ENCODE measurements around the gene ECI1. TPM values are rescaled to one million over a fixed set of nuclear protein-coding genes. Genes with fewer than 3 reads are reported as not detected.
A peak's percentile ranks its signal among the peaks of the same experiment; 100 is the strongest.

Gene ECI1
- total RNA-seq, 3 donors from 2014 or later: 45.4 to 66.2 (median 63.8) TPM

GRCh38 chr16:2213817-2214718, 37.3 kb downstream of the ECI1 start:
- peaks cover 10 to 26% of the 10 kb centered on the region in 2 donors for H3K4me1 ChIP-seq
- no peaks in the 10 kb centered on the region for H3K27me3 ChIP-seq
- no peak for DNase-seq (ENCODE audit: low spot score in 2 of 2)
- intact Hi-C loops (cut with DNase I; ENCODE audit: low total_unique reads): no loop called here
- no peaks in the 10 kb centered on the region for H3K9me3 ChIP-seq
- peak overlapping the region; percentile 76 to 86 (median 86) for H3K4me3 ChIP-seq
- peak overlapping the region; percentile 52 to 76 for H3K27ac ChIP-seq
- TF ChIP-seq POLR2A (IDR thresholded peaks at IDR 0.05) (no peak), CTCF (IDR thresholded peaks at IDR 0.05) (no peak), POLR2AphosphoS5 (IDR thresholded peaks at IDR 0.05) (no peak)
- H3K36me3 ChIP-seq: no peaks in the 10 kb centered on the region

- TF ChIP-seq POLR2AphosphoS5 (IDR thresholded peaks at IDR 0.05): peak in 1 of 3 donors; percentile 39
- no peak for TF ChIP-seq POLR2A (IDR thresholded peaks at IDR 0.05)
- H3K4me1 ChIP-seq: peaks cover 10 to 26% of the 10 kb centered on the region in 2 donors
- peak overlapping the region; percentile 68 to 70 for H3K27ac ChIP-seq
- H3K9me3 ChIP-seq: no peaks in the 10 kb centered on the region
- peak overlapping the region in 2 of 3 donors; percentile 86 for H3K4me3 ChIP-seq
- DNase-seq (ENCODE audit: low spot score in 2 of 2): peak; percentile 85
- H3K36me3 ChIP-seq: no peaks in the 10 kb centered on the region
- H3K27me3 ChIP-seq: no peaks in the 10 kb centered on the region
- intact Hi-C loops (cut with DNase I; ENCODE audit: low total_unique reads): no loop called here
Observed at GRCh38 chr16:2212362-2213324, 38.7 kb downstream of the ECI1 start.

- intact Hi-C loops (cut with DNase I; ENCODE audit: low total_unique reads): no loop called here
- Histone ChIP-seq H3K27me3 (no peaks in the 10 kb centered on the region), H3K4me3 (peak overlapping the region in 2 of 3 donors; percentile 86), H3K36me3 (no peaks in the 10 kb centered on the region), H3K27ac (peak overlapping the region; percentile 68 to 70), H3K9me3 (no peaks in the 10 kb centered on the region), H3K4me1 (peaks cover 10 to 26% of the 10 kb centered on the region in 2 donors)
- DNase-seq (ENCODE audit: low spot score in 2 of 2): no peak
- no peak for TF ChIP-seq POLR2A (IDR thresholded peaks at IDR 0.05)
Observed at GRCh38 chr16:2211923-2212347, 39.5 kb downstream of the ECI1 start.

- DNase-seq (ENCODE audit: low spot score in 2 of 2): no peak
- Histone ChIP-seq H3K27me3 (no peaks in the 10 kb centered on the region), H3K36me3 (no peaks in the 10 kb centered on the region), H3K9me3 (no peaks in the 10 kb centered on the region), H3K27ac (peak within 1 kb of the TSS; percentile 68 to 70), H3K4me1 (peaks cover 18 to 36% of the 10 kb centered on the region in 2 donors), H3K4me3 (no peak within 1 kb of the TSS)
- no peak for TF ChIP-seq POLR2AphosphoS5 (IDR thresholded peaks at IDR 0.05)
- TF ChIP-seq POLR2A (IDR thresholded peaks at IDR 0.05): no peak
- TF ChIP-seq CTCF (IDR thresholded peaks at IDR 0.05): no peak
- intact Hi-C loops (cut with DNase I; ENCODE audit: low total_unique reads): no loop called here
Observed at GRCh38 chr16:2210386-2211365, 40.7 kb downstream of the ECI1 start, which contains the start of gene BRICD5. Gene BRICD5, minus strand, starts transcription at chr16:2210863. Its CDS starts 30 bp downstream, at chr16:2210833.

- no peaks in the 10 kb centered on the region for H3K27me3 ChIP-seq
- H3K4me3 ChIP-seq: no peak overlapping the region
- peaks cover 18 to 36% of the 10 kb centered on the region in 2 donors for H3K4me1 ChIP-seq
- no peaks in the 10 kb centered on the region for H3K36me3 ChIP-seq
- TF ChIP-seq CTCF (IDR thresholded peaks at IDR 0.05): no peak
- no peak for TF ChIP-seq POLR2A (IDR thresholded peaks at IDR 0.05)
- no peak for TF ChIP-seq POLR2AphosphoS5 (IDR thresholded peaks at IDR 0.05)
- no peak overlapping the region for H3K27ac ChIP-seq
- H3K9me3 ChIP-seq: no peaks in the 10 kb centered on the region
- intact Hi-C loops (cut with DNase I; ENCODE audit: low total_unique reads): no loop called here
- no peak for DNase-seq (ENCODE audit: low spot score in 2 of 2)
Observed at GRCh38 chr16:2210009-2210332, 41.4 kb downstream of the ECI1 start.
